GM19438 (cell line): ENCODE measurements around the gene APOBEC2.

Experiments used
- ATAC-seq: cut with Tn5 transposase; IDR thresholded peaks from one replicate; pipeline ENCODE4 v1.9.1; 2021; ENCODE audit warnings: low read depth; ENCODE audit not compliant: unreplicated experiment

APOBEC2 gene

GRCh38 chr6:41037107-41037900 lies 15.7 kb upstream of the APOBEC2 start:
- ATAC-seq = no peak

GRCh38 chr6:41038205-41038604 lies 14.8 kb upstream of the APOBEC2 start:
- no peak for ATAC-seq

- ATAC-seq = no peak
Measured at GRCh38 chr6:41039060-41039998, 13.7 kb upstream of the APOBEC2 start, which contains the start of gene UNC5CL. Gene UNC5CL, minus strand, starts transcription at chr6:41039221. Its CDS starts 4,147 bp downstream, at chr6:41035074.

GRCh38 chr6:41040101-41040939 lies 12.7 kb upstream of the APOBEC2 start:
- ATAC-seq = no peak

- ATAC-seq = no peak
Measured at GRCh38 chr6:41040940-41041536, 12.0 kb upstream of the APOBEC2 start.

- ATAC-seq = no peak
Measured at GRCh38 chr6:41042226-41043055, 10.6 kb upstream of the APOBEC2 start, which contains the start of gene TSPO2. Gene TSPO2, plus strand, starts transcription at chr6:41042467. Its CDS starts 519 bp downstream, at chr6:41042986.

- no peak for ATAC-seq
Measured at GRCh38 chr6:41043151-41043550, 9.9 kb upstream of the APOBEC2 start.

- no peak for ATAC-seq
Measured at GRCh38 chr6:41045664-41046063, 7.3 kb upstream of the APOBEC2 start.

- no peak for ATAC-seq
Measured at GRCh38 chr6:41046084-41046483, 6.9 kb upstream of the APOBEC2 start.

- ATAC-seq = no peak
Measured at GRCh38 chr6:41047306-41047705, 5.7 kb upstream of the APOBEC2 start.

GRCh38 chr6:41047745-41048732 lies 5.0 kb upstream of the APOBEC2 start:
- no peak for ATAC-seq

- ATAC-seq = no peak
Measured at GRCh38 chr6:41049521-41049920, 3.5 kb upstream of the APOBEC2 start.

- ATAC-seq = no peak
Measured at GRCh38 chr6:41049955-41050354, 3.0 kb upstream of the APOBEC2 start.

- ATAC-seq = no peak
Measured at GRCh38 chr6:41050536-41050935, 2.5 kb upstream of the APOBEC2 start.

- ATAC-seq = no peak
Measured at GRCh38 chr6:41051873-41052272, 1.1 kb upstream of the APOBEC2 start.

- no peak for ATAC-seq
Measured at GRCh38 chr6:41054511-41054910, 1.5 kb downstream of the APOBEC2 start.

- no peak for ATAC-seq
Measured at GRCh38 chr6:41055149-41055548, 2.1 kb downstream of the APOBEC2 start.
